HG02588 (cell line): Measurements from ENCODE around the gene WSB1.

Experiments
- ATAC-seq: cut with Tn5 transposase; IDR thresholded peaks from one replicate; pipeline ENCODE4 v1.9.1; 2021; ENCODE audit warnings: mild to moderate bottlenecking, moderate library complexity; ENCODE audit not compliant: unreplicated experiment

WSB1 gene

GRCh38 chr17:27354491-27355081, 60.7 kb downstream of the WSB1 start:
- ATAC-seq, result no peak

- ATAC-seq, result no peak
These were observed 61.5 kb downstream of the WSB1 start for GRCh38 chr17:27355419-27355818.

- ATAC-seq, result no peak
These were observed 62.3 kb downstream of the WSB1 start for GRCh38 chr17:27356091-27356705.

GRCh38 chr17:27357236-27357635, 63.3 kb downstream of the WSB1 start:
- ATAC-seq, result no peak

GRCh38 chr17:27360507-27360906, 66.6 kb downstream of the WSB1 start:
- no peak for ATAC-seq

GRCh38 chr17:27361695-27362094, 67.8 kb downstream of the WSB1 start:
- ATAC-seq, result no peak

GRCh38 chr17:27362503-27362902, 68.6 kb downstream of the WSB1 start:
- ATAC-seq, result no peak

- no peak for ATAC-seq
These were observed 69.0 kb downstream of the WSB1 start for GRCh38 chr17:27362909-27363308.

GRCh38 chr17:27363326-27363725, 69.4 kb downstream of the WSB1 start:
- ATAC-seq, result no peak
